Measurements from ENCODE around the gene FTHL17. TPM values are rescaled to one million over a fixed set of nuclear protein-coding genes. Genes with fewer than 3 reads are reported as not detected.

The FTHL17 gene
- total RNA-seq, 4 donors from 2014 or later = not detected

GRCh38 chrX:31070057-31070468 is 1.8 kb downstream of the FTHL17 start:
- Histone ChIP-seq H3K4me3 (no peak overlapping the region), H3K27me3 (no peaks in the 10 kb centered on the region), H3K4me1 (no peaks in the 10 kb centered on the region), H3K27ac (no peak overlapping the region), H3K9me3 (no peaks in the 10 kb centered on the region), H3K36me3 (no peaks in the 10 kb centered on the region)
- TF ChIP-seq POLR2A (IDR thresholded peaks at IDR 0.05) (no peak), CTCF (IDR thresholded peaks at IDR 0.05) (no peak)
- no peak for DNase-seq
- intact Hi-C loops (cut with DNase I; ENCODE audit: low total_unique reads) = no loop called here

- TF ChIP-seq CTCF (IDR thresholded peaks at IDR 0.05) = no peak
- no peak for TF ChIP-seq POLR2A (IDR thresholded peaks at IDR 0.05)
- intact Hi-C loops (cut with DNase I; ENCODE audit: low total_unique reads) = no loop called here
- no peaks in the 10 kb centered on the region for H3K9me3 ChIP-seq
Measured at GRCh38 chrX:31063114-31063513, 8.7 kb downstream of the FTHL17 start.

GRCh38 chrX:31061091-31061490 is 10.8 kb downstream of the FTHL17 start:
- H3K4me1 ChIP-seq = no peaks in the 10 kb centered on the region
- H3K36me3 ChIP-seq = no peaks in the 10 kb centered on the region
- no peak for DNase-seq
- no peaks in the 10 kb centered on the region for H3K27me3 ChIP-seq
- no peak overlapping the region for H3K4me3 ChIP-seq
- intact Hi-C loops (cut with DNase I; ENCODE audit: low total_unique reads) = no loop called here
- no peak overlapping the region for H3K27ac ChIP-seq
- no peaks in the 10 kb centered on the region for H3K9me3 ChIP-seq
- TF ChIP-seq POLR2A (IDR thresholded peaks at IDR 0.05) = no peak
- TF ChIP-seq CTCF (IDR thresholded peaks at IDR 0.05) = no peak

More at GRCh38 chrX:31063114-31063513, 8.7 kb downstream of the FTHL17 start:
- Histone ChIP-seq H3K27ac (no peak overlapping the region), H3K4me1 (no peaks in the 10 kb centered on the region), H3K27me3 (no peaks in the 10 kb centered on the region), H3K4me3 (no peak overlapping the region), H3K36me3 (no peaks in the 10 kb centered on the region)
- DNase-seq = no peak

- no peaks in the 10 kb centered on the region for H3K4me1 ChIP-seq
- H3K27me3 ChIP-seq = no peaks in the 10 kb centered on the region
- H3K36me3 ChIP-seq = no peaks in the 10 kb centered on the region
- intact Hi-C loops (cut with DNase I; ENCODE audit: low total_unique reads) = no loop called here
- H3K9me3 ChIP-seq = no peaks in the 10 kb centered on the region
- TF ChIP-seq POLR2A (IDR thresholded peaks at IDR 0.05) (no peak), CTCF (IDR thresholded peaks at IDR 0.05) (no peak)
- H3K4me3 ChIP-seq = no peak overlapping the region
- DNase-seq = no peak
- H3K27ac ChIP-seq = no peak overlapping the region
Measured at GRCh38 chrX:31060016-31060415, 11.8 kb downstream of the FTHL17 start.

GRCh38 chrX:31058284-31058683 is 13.6 kb downstream of the FTHL17 start:
- Histone ChIP-seq H3K27me3 (no peaks in the 10 kb centered on the region), H3K27ac (no peak overlapping the region), H3K4me3 (no peak overlapping the region), H3K9me3 (no peaks in the 10 kb centered on the region), H3K4me1 (no peaks in the 10 kb centered on the region), H3K36me3 (no peaks in the 10 kb centered on the region)
- intact Hi-C loops (cut with DNase I; ENCODE audit: low total_unique reads) = no loop called here
- no peak for DNase-seq
- TF ChIP-seq CTCF (IDR thresholded peaks at IDR 0.05) (no peak), POLR2A (IDR thresholded peaks at IDR 0.05) (no peak)

All from uterus (tissue), 4 donors.